PFSK-1 (cell line): ENCODE data around the gene CPN1.

Experiments
- FOXP2 ChIP-seq: optimal IDR thresholded peaks from 2 replicates; pipeline ENCODE3; 2011; ENCODE audit warnings: borderline replicate concordance, control low read depth, inconsistent platforms; ENCODE audit not compliant: insufficient read depth; ENCODE audit errors: extremely low read length, extremely low read depth
- POLR2AphosphoS5 ChIP-seq: IDR thresholded peaks from 2 replicates; pipeline ENCODE4 v1.6.1; 2012; ENCODE audit warnings: low read depth, mild to moderate bottlenecking, control low read depth, low read length, moderate library complexity
- REST ChIP-seq, 2 experiments: IDR thresholded peaks; 2 replicates each; pipeline versions ENCODE4 v1.6.1 to v1.8.0; 2011 to 2012; ENCODE audit warnings: low read depth in 2 of 2, low read length in 2 of 2, control low read depth in 1 of 2, inconsistent platforms in 1 of 2, mild to moderate bottlenecking in 1 of 2, moderate library complexity in 1 of 2; ENCODE audit not compliant: insufficient read depth in 1 of 2
- SIN3A ChIP-seq: IDR thresholded peaks from 2 replicates; pipeline ENCODE4 v1.6.1; 2012; ENCODE audit warnings: mild to moderate bottlenecking, low read length, moderate library complexity, borderline replicate concordance; ENCODE audit not compliant: insufficient read depth
- TAF1 ChIP-seq: IDR thresholded peaks from 2 replicates; pipeline ENCODE4 v1.6.1; 2012; ENCODE audit warnings: low read length, control low read depth, borderline replicate concordance; ENCODE audit not compliant: insufficient read depth

Gene CPN1

DNA sequence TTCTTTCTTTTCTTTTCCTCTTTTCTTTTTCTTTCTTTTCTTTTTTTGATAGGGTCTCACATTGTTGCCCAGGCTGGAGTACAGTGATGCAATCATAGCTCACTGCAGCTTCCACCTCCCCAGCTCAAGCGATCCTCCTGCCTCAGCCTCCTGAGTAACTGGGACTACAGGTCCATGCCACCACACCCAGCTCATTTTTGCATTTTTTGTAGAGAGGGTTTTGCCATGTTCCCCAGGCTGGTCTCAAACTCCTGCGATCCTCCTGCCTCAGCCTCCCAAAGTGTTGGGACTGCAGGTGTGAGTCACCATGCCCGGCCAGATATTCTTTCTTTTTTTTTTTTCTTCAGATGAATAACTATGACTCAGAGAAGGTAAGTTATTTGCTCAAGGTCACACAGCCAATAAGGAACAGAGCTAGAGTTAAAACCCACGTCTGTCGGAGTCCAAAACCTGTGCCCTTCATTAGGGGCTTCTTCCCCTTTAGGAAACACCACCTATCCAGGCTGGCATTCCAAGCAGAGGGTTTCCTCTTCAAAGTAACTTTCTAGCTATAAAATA is 43.8 kb downstream of the CPN1 start:
- TF ChIP-seq POLR2AphosphoS5 (no peak), SIN3A (no peak)

- no peak for TF ChIP-seq POLR2AphosphoS5
- no peak for TF ChIP-seq SIN3A
- TF ChIP-seq REST (IDR thresholded peaks at IDR 0.05; ENCODE audit: insufficient read depth in 1 of 2, low read depth in 2 of 2, low read length in 2 of 2) = no peak
Observed at GRCh38 chr10:100036850-100037249, 44.8 kb downstream of the CPN1 start.

DNA sequence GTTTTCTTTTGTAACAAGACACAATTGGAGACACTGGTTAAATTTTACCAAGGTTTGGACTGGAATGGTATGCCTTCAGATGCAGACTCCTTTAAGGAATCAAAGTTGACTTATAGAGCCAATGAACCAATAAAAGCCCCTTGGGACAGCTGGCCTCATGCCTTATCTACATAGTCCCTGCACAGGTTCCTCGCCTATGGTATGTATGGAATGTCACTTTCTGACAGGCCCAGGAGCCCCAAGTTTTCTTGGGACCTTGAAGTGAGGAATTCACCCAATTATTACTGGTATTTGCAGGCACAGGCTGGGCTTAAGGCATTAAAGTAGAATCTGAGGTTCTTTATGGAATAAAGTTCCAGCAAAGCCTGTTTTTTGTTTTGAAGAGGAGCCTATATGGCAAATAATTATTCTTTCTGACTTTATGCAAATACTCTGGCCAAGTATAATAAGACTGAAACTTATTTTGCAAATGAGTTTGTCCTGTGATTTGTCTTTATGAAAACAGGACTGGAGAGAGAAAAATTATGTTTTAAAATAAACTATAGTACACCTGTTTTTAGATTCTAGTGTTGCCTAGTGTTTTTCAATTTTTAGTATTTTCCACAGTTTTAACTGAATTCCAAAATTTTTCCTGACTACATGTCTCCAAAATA is 47.8 kb downstream of the CPN1 start:
- TF ChIP-seq SIN3A (no peak), TAF1 (no peak), REST (IDR thresholded peaks at IDR 0.05; ENCODE audit: insufficient read depth in 1 of 2, low read depth in 2 of 2, low read length in 2 of 2) (no peak), FOXP2 (no peak), POLR2AphosphoS5 (no peak)

DNA sequence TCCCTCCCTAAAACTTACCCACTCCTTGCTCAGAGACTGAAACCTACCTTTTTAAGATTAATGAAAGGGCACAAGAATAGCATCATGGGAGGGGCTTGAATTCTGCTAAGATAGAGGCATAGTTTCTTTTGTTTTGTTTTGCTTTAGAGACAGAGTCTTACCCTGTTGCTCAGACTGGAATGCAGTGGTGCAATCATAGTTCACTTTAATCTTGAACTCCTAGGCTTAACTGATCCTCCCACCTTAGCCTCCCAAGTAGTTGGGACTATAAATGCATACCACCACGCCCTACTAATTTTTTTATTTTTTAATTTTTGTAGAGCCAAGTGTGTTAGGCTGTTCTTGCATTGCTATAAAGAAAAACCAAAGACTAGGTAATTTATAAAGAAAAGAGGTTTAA is 54.3 kb downstream of the CPN1 start:
- TF ChIP-seq POLR2AphosphoS5 = no peak
- no peak for TF ChIP-seq FOXP2
- TF ChIP-seq REST (IDR thresholded peaks at IDR 0.05; ENCODE audit: insufficient read depth in 1 of 2, low read depth in 2 of 2, low read length in 2 of 2) = no peak
- TF ChIP-seq TAF1 = no peak
- TF ChIP-seq SIN3A = no peak

DNA sequence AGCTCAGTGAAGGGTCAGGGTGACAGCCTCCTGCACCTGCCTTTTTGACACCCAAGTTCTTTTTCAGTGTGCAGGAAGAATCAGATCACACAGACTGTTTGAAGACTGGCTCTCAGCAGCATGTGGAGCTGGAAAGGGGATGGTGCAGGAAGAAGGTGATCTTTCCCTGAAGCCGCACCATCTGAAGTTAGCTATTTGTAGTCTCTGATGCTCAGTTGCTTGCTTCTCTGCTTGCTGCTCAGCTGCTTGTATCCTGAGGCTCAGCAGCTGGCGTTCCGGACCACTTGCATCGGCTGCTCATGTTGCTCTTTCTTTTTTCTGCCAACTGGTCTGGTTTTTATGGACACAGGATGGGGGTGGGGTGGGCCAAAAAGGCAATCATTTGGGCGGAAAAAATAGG is 56.1 kb downstream of the CPN1 start:
- no peak for TF ChIP-seq TAF1
- TF ChIP-seq POLR2AphosphoS5 = no peak
- no peak for TF ChIP-seq REST (IDR thresholded peaks at IDR 0.05; ENCODE audit: insufficient read depth in 1 of 2, low read depth in 2 of 2, low read length in 2 of 2)
- no peak for TF ChIP-seq FOXP2
- TF ChIP-seq SIN3A = no peak
